Left lung (tissue), 10 donors: Measurements from ENCODE around the gene VASP. TPM values are rescaled to one million over a fixed set of nuclear protein-coding genes. Genes with fewer than 3 reads are reported as not detected.
A peak's percentile ranks its signal among the peaks of the same experiment; 100 is the strongest.

Source experiments
- ATAC-seq: fragments of 200-7000 bp; cut with Tn5 transposase; one replicate; pipeline ENCODE4 v1.9.1; 2020; ENCODE audit warnings: moderate library complexity
- DNase-seq, 4 donors: peaks; one replicate each; pipeline ENCODE4 v3.0.0-alpha.2; 2013 to 2020
- H3K27ac ChIP-seq, 2 donors: fragments of 200-600 bp; sonication (generic) in 1 of 2; one replicate each; pipeline versions ENCODE4 v1.5.0 to v1.8.0; 2020 to 2021
- H3K27me3 ChIP-seq, 2 donors: fragments of 200-600 bp; sonication (generic) in 1 of 2; one replicate each; pipeline versions ENCODE4 v1.5.0 to v1.8.0; 2020 to 2021
- H3K36me3 ChIP-seq, 2 donors: fragments of 200-600 bp; sonication (generic) in 1 of 2; one replicate each; pipeline versions ENCODE4 v1.5.0 to v1.8.0; 2020 to 2021
- H3K4me1 ChIP-seq, 2 donors: fragments of 200-600 bp; one replicate each; pipeline ENCODE4 v1.8.0; 2021
- H3K4me3 ChIP-seq, 2 donors: fragments of 200-600 bp; sonication (generic) in 1 of 2; one replicate each; pipeline versions ENCODE4 v1.5.0 to v1.8.0; 2020 to 2021; ENCODE audit warnings: mild to moderate bottlenecking in 1 of 2
- H3K9me3 ChIP-seq, 2 donors: fragments of 200-600 bp; sonication (generic) in 1 of 2; one replicate each; pipeline versions ENCODE4 v1.5.0 to v1.8.0; 2020 to 2021
- CTCF ChIP-seq, 2 donors: fragments of 200-600 bp; sonication (generic) in 1 of 2; IDR thresholded peaks; one replicate each; pipeline versions ENCODE4 v1.5.0 to v1.8.0; 2021; ENCODE audit warnings: antibody characterized with exemption in 2 of 2
- intact Hi-C, 2 donors: fragments of 100-400 bp; cut with DNase I; formaldehyde crosslinking; loops; one replicate each; pipeline versions ENCODE4 v1.11.2 to v1.14.2; 2022
- polyA plus RNA-seq, 6 donors: library from polyadenylated mRNA; unstranded; fragments of 120-200 nt; gene quantifications; one replicate each; pipeline ENCODE4 v1.2.1, GENCODE V29; 2013; ENCODE audit not compliant: insufficient read length in 6 of 6
- total RNA-seq, 2 donors: library from RNA; stranded (reverse); fragmentation: NEBNext Ultra II Directional; extraction: Animal tissue kit (Norgen Biotek cat#: 25700); gene quantifications; one replicate each; pipeline ENCODE4 v1.2.1, GENCODE V29; 2021
- donor health status: DM: no; HTN: yes; CAD: no.
- donor health status: DM: no; HTN: no; CAD: no.

VASP gene
- total and polyA plus RNA-seq, 8 donors, result 49.5 to 220 (median 57.4) TPM

GRCh38 chr19:45505996-45506245 lies 1.4 kb upstream of the VASP start:
- no peak for TF ChIP-seq CTCF (IDR thresholded peaks at IDR 0.05)
- ATAC-seq (no peak), DNase-seq (no peak)
- intact Hi-C loops, result no loop called here
- peak overlapping the region; percentile 86 to 98 for H3K27ac ChIP-seq
- peaks cover 8 to 66% of the 10 kb centered on the region in 2 donors for H3K4me1 ChIP-seq
- no peaks in the 10 kb centered on the region for H3K9me3 ChIP-seq
- H3K36me3 ChIP-seq, result peaks cover 0 to 9% of the 10 kb centered on the region in 2 donors
- peak overlapping the region; percentile 96 to 100 for H3K4me3 ChIP-seq
- peaks cover 0 to 4% of the 10 kb centered on the region in 2 donors for H3K27me3 ChIP-seq

DNA sequence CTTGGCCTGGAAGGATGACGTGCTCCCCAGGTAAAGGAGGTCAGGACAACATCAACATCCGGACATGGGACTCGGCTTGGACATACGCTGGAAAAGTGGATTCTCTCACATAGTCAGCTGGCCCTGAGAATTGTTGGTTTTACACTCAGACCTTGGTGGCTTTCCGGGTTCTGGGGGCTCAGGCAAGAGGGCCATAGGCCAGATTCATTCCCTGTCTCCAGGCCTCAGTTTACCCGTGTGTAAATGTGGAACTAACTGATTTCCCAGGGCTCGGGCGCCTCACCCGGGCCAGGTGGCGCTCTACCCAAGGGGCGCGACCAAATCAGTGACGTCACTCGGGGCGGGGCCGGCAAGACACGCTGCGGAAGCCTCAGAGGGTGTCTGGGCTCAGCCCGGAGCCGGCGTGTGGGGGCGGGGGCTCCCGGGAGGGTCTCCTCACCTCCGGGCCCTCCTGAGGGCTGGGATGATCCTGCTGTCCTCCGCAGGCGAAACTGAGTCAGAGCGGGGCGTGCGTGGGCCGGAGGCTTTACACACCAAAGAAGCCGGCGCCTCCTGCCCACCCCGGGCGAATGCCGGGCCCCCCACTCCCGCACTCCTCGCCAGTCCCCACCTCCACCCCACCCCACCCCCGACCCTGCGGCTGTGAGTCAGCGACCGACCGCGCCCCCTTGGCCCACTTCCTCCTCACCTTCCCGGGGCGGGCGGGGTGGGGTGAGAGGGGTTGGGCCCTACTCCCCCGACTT lies 862 bp upstream of the VASP start:
- Histone ChIP-seq H3K9me3 (no peaks in the 10 kb centered on the region), H3K27me3 (no peaks in the 10 kb centered on the region), H3K27ac (peak overlapping the region; percentile 86 to 98), H3K4me3 (peak overlapping the region; percentile 96 to 100), H3K4me1 (peaks cover 8 to 66% of the 10 kb centered on the region in 2 donors), H3K36me3 (peaks cover 0 to 9% of the 10 kb centered on the region in 2 donors)
- peak; percentile 25 to 26 for TF ChIP-seq CTCF (IDR thresholded peaks at IDR 0.05)
- intact Hi-C loops, result no loop called here
- peak; percentile 86 for ATAC-seq
- peak; percentile 84 to 100 (median 95) for DNase-seq

DNA sequence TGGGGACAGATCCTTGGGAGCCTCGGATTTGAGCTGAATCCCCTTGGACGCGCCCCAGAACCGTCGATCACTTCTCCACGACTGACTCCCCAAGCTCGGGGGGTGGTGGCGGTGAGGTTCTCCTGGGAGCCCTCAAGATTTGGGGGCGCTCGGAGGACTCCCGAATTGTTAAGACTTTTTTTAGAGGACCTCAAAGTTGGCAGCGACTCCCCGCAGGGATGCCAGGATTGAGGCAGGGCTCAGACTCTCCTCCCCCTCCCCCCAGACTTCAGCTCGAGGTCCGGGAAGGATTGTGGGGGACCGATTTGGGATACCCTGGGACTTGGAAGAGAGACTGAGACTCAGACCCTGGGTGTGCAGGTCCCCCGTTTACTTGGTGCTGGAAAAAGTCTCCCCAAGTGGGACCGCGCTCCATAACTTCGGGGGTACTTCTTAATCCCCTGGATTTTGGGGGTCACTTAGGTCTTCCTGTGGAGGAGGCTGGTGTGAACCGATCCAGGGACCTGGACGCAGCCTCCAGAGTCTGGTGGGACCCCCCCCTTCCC lies 665 bp downstream of the VASP start:
- peak overlapping the region; percentile 86 to 98 for H3K27ac ChIP-seq
- ATAC-seq, result no peak
- no peak for TF ChIP-seq CTCF (IDR thresholded peaks at IDR 0.05)
- H3K4me3 ChIP-seq, result peak overlapping the region; percentile 96 to 100
- intact Hi-C loops, result no loop called here
- H3K36me3 ChIP-seq, result peaks cover 0 to 9% of the 10 kb centered on the region in 2 donors
- no peaks in the 10 kb centered on the region for H3K9me3 ChIP-seq
- DNase-seq, result peak in 1 of 4 donors; percentile 51
- no peaks in the 10 kb centered on the region for H3K27me3 ChIP-seq
- peaks cover 8 to 69% of the 10 kb centered on the region in 2 donors for H3K4me1 ChIP-seq

DNA sequence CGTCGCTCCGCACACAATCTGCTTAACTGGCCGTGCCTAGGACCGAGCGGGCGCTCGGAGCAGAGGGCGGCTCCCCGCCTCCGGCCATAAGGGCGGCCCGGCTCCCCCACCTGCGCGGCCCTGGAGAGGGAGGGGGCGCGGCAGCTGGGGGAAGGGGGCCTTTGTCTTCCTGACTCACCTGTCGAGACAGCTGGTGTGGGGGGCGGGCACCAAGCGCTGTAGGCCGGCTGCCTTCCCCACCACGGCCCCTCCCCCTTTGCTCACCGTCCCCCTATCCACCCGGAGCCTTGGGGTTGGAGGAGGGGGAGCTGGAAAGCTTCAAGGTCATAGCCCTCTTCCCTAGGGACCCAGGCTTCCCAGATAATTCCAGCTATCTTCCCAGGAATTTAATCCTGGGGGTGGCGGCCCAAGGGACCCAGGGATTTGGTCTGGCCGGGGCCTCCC lies 1.2 kb downstream of the VASP start:
- DNase-seq (peak in 1 of 4 donors; percentile 86), ATAC-seq (peak; percentile 2)
- intact Hi-C loops, result no loop called here
- Histone ChIP-seq H3K27me3 (no peaks in the 10 kb centered on the region), H3K9me3 (no peaks in the 10 kb centered on the region), H3K4me1 (peaks cover 8 to 69% of the 10 kb centered on the region in 2 donors), H3K27ac (peak overlapping the region; percentile 86 to 98), H3K4me3 (peak overlapping the region; percentile 96 to 100), H3K36me3 (peaks cover 0 to 9% of the 10 kb centered on the region in 2 donors)
- no peak for TF ChIP-seq CTCF (IDR thresholded peaks at IDR 0.05)

DNA sequence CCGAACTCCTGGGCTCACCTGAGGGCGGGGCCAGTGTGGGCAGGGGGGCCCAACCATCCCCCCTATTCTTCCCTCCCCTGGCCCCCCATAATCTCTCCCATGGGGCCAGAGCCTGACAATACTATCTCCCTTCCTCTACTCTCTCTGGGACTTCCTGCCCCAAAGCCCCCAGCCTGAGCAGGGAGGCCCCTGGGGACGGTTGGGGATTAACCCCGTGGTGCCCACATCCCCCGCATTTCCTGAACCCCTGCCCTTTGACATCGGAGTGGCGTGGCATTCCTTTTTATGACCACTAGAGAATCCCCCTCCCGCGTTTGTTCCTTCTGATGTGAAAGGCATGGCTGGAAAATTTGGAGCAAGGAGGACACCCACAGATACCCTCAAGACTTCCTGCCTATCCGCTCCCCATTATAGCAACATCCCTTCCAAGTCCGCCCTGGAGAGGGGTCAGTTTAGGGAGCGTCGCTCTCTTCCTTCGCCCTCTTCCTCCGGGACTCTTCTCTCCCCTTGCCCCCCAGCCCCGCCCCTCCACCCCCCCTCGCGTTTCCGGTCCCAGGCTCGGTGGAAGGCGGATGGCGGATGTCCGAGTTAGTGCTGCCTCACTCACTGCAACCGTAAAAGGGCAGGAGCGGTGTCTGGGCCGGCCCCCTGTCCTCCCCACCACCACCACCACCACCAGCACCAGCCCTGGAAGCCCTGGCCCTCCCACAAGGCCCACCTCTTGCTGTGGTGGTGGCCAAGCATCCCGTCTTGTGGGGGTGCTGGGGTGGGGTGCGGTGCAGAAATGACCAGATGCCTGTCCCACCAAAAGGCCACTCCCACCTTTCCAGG lies 1.8 kb downstream of the VASP start:
- intact Hi-C loops, result no loop called here
- TF ChIP-seq CTCF (IDR thresholded peaks at IDR 0.05), result no peak
- Histone ChIP-seq H3K36me3 (peaks cover 0 to 9% of the 10 kb centered on the region in 2 donors), H3K4me1 (peaks cover 14 to 69% of the 10 kb centered on the region in 2 donors), H3K27me3 (no peaks in the 10 kb centered on the region), H3K9me3 (no peaks in the 10 kb centered on the region), H3K4me3 (peak overlapping the region; percentile 96 to 100), H3K27ac (peak overlapping the region; percentile 86 to 98)
- DNase-seq (peak in 3 of 4 donors; percentile 54 to 94 (median 79)), ATAC-seq (peak; percentile 33)
